B cell (primary cell): ENCODE data around the gene TDG. TPM values are rescaled to one million over a fixed set of nuclear protein-coding genes. Genes with fewer than 3 reads are reported as not detected.

Experiments used
- ATAC-seq: fragments of 200-7000 bp; cut with Tn5 transposase; one replicate; pipeline ENCODE4 v1.10.0; 2021; ENCODE audit warnings: low read depth, mild to moderate bottlenecking, moderate number of reproducible peaks, moderate library complexity
- CTCF ChIA-PET: fragments of 350-600 bp; sonication (Branson Sonifier 250); formaldehyde crosslinking; loops from one replicate; lab custom pipeline; 2021; ENCODE audit warnings: antibody characterized with exemption, inconsistent platforms; lab: Charles Lee
- POLR2A ChIA-PET: fragments of 350-600 bp; sonication (Branson Sonifier 250); formaldehyde crosslinking; loops from one replicate; lab custom pipeline; 2021; ENCODE audit warnings: antibody characterized with exemption; lab: Charles Lee
- DNase-seq: peaks from one replicate; pipeline ENCODE4 v3.0.0; 2013
- H2AFZ ChIP-seq: 2 replicates; pipeline ENCODE4 v1.6.1; 2012; ENCODE audit warnings: mild to moderate bottlenecking, low read depth, low read length; ENCODE audit not compliant: insufficient read depth, poor library complexity, severe bottlenecking
- H3K27ac ChIP-seq, 2 donors: 1 replicate in 1 of 2; 2 replicates in 1 of 2; pipeline ENCODE4 v1.5.1; 2012 to 2013; ENCODE audit warnings: low read length in 2 of 2, mild to moderate bottlenecking in 2 of 2, moderate library complexity in 1 of 2
- H3K27me3 ChIP-seq, 4 experiments: fragments of 200-600 bp in 1 of 4; sonication (generic) in 1 of 4; replicated peaks in 1 of 4; 1 replicate in 2 of 4; 2 replicates in 2 of 4; pipeline versions ENCODE4 v1.6.1 to v1.7.0; 2013 to 2016; ENCODE audit warnings: low read length in 3 of 4, mild to moderate bottlenecking in 2 of 4, mixed read lengths in 1 of 4, moderate library complexity in 1 of 4; ENCODE audit not compliant: insufficient read depth in 4 of 4, control insufficient read depth in 3 of 4; ENCODE audit errors: control extremely low read depth in 1 of 4
- H3K36me3 ChIP-seq, 2 experiments: replicated peaks in 1 of 2; 1 replicate in 1 of 2; 2 replicates in 1 of 2; pipeline versions ENCODE4 v1.6.1 to v1.7.1; 2013; ENCODE audit warnings: low read length in 1 of 2; ENCODE audit not compliant: insufficient read depth in 2 of 2, control insufficient read depth in 1 of 2; ENCODE audit errors: control extremely low read depth in 1 of 2, extremely low read depth in 1 of 2
- H3K4me1 ChIP-seq, 2 donors: fragments of 200-600 bp in 1 of 2; sonication (generic) in 1 of 2; 1 replicate in 1 of 2; 2 replicates in 1 of 2; pipeline versions ENCODE4 v1.5.1 to v1.6.1; 2013 to 2017; ENCODE audit warnings: low read length in 2 of 2; ENCODE audit not compliant: control insufficient read depth in 2 of 2, insufficient read depth in 2 of 2
- H3K4me2 ChIP-seq: replicated peaks from 2 replicates; pipeline ENCODE3; 2012; ENCODE audit warnings: mild to moderate bottlenecking, low read depth, low read length; ENCODE audit not compliant: poor library complexity, severe bottlenecking
- H3K4me3 ChIP-seq, 5 experiments: fragments of 200-600 bp in 1 of 5; sonication (generic) in 1 of 5; 1 replicate in 3 of 5; 2 replicates in 2 of 5; pipeline versions ENCODE4 v1.5.1 to v1.7.0; 2011 to 2016; ENCODE audit warnings: low read length in 4 of 5, mild to moderate bottlenecking in 4 of 5, low read depth in 2 of 5, control low read depth in 1 of 5, moderate library complexity in 1 of 5; ENCODE audit not compliant: insufficient read depth in 1 of 5; ENCODE audit errors: control extremely low read depth in 1 of 5, extremely low read depth in 1 of 5
- H3K79me2 ChIP-seq: fragments of 200-600 bp; sonication (generic); one replicate; pipeline ENCODE4 v1.6.0; 2016; ENCODE audit warnings: low read length; ENCODE audit not compliant: control insufficient read depth, insufficient read depth
- H3K9ac ChIP-seq: fragments of 200-600 bp; sonication (generic); 2 replicates; pipeline ENCODE4 v1.6.1; 2017; ENCODE audit warnings: mild to moderate bottlenecking, low read length, moderate library complexity
- H3K9me3 ChIP-seq, 3 donors: one replicate each; pipeline versions ENCODE4 v1.6.1 to v1.7.1; 2013; ENCODE audit warnings: low read length in 2 of 3; ENCODE audit not compliant: control insufficient read depth in 2 of 3, insufficient read depth in 1 of 3; ENCODE audit errors: control extremely low read depth in 1 of 3
- H4K20me1 ChIP-seq: 2 replicates; pipeline ENCODE4 v1.6.0; 2012; ENCODE audit warnings: mild to moderate bottlenecking, low read length; ENCODE audit not compliant: insufficient read depth, control insufficient read depth, poor library complexity, severe bottlenecking
- H3K27ac Mint-ChIP-seq: one replicate; pipeline ENCODE4 v1.8.0; 2021; ENCODE audit warnings: mixed read lengths
- H3K27me3 Mint-ChIP-seq: one replicate; pipeline ENCODE4 v1.8.0; 2021; ENCODE audit warnings: mixed read lengths
- H3K4me1 Mint-ChIP-seq: one replicate; pipeline ENCODE4 v1.8.0; 2021; ENCODE audit warnings: mixed read lengths
- H3K4me3 Mint-ChIP-seq: one replicate; pipeline ENCODE4 v1.8.0; 2021; ENCODE audit warnings: mixed read lengths
- H3K9me3 Mint-ChIP-seq: one replicate; pipeline ENCODE4 v1.8.0; 2022; ENCODE audit warnings: mixed read lengths; ENCODE audit not compliant: insufficient read depth
- CTCF ChIP-seq: fragments of 200-600 bp; IDR thresholded peaks from one replicate; pipeline ENCODE4 v1.8.0; 2022; ENCODE audit warnings: antibody characterized with exemption, mild to moderate bottlenecking
- EZH2 ChIP-seq: IDR thresholded peaks from 2 replicates; pipeline ENCODE4 v1.6.1; 2012; ENCODE audit warnings: borderline replicate concordance, low read depth, mild to moderate bottlenecking, moderate library complexity, low read length; ENCODE audit not compliant: insufficient read depth, poor library complexity, severe bottlenecking
- whole genome bisulfite sequencing: methylation state at CpG from one replicate; pipeline ENCODE4 v1.1.5; 2013; ENCODE audit warnings: missing lambda C conversion rate; ENCODE audit not compliant: insufficient coverage; 5-methylcytosine and 5-hydroxymethylcytosine counted together
- intact Hi-C: fragments of 100-400 bp; cut with micrococcal nuclease; formaldehyde crosslinking; loops from one replicate; pipeline ENCODE4 v1.10.0; 2022
- polyA plus RNA-seq: library from polyadenylated mRNA; depleted of rRNA; stranded (reverse); fragments of >200 nt; gene quantifications from 2 replicates; pipeline ENCODE4 v1.2.3, GENCODE V29; 2012
- total RNA-seq, 2 donors: library from RNA; stranded (reverse); fragments of 120-200 nt in 1 of 2; gene quantifications; 1 replicate in 1 of 2; 2 replicates in 1 of 2; pipeline versions ENCODE4 v1.2.3 to v1.2.4, GENCODE V29; 2013 to 2022

Gene TDG
- total and polyA plus RNA-seq, 2 donors (not counting 1 experiment from before 2014, with no cell fraction given) = 8.6 to 35.5 TPM

GRCh38 chr12:103955811-103956508 is 9.7 kb upstream of the TDG start:
- ATAC-seq = no peak
- Histone ChIP-seq H4K20me1 (no peaks in the 10 kb centered on the region), H3K9me3 (no peaks in the 10 kb centered on the region), H3K27ac (peak overlapping the region in 1 of 2 donors; percentile 89), H2AFZ (peak overlapping the region; percentile 99), H3K79me2 (peaks cover 26% of the 10 kb centered on the region), H3K27me3 (no peaks in the 10 kb centered on the region), H3K4me2 (peak overlapping the region; percentile 89), H3K36me3 (peaks cover 0 to 28% of the 10 kb centered on the region in 2 experiments), H3K9ac (peak overlapping the region; percentile 90), H3K4me3 (peak overlapping the region; percentile 60 to 93 (median 86)), H3K4me1 (peaks cover 9 to 15% of the 10 kb centered on the region in 2 donors)
- H3K4me1 Mint-ChIP-seq = peaks cover 30% of the 10 kb centered on the region
- CTCF ChIA-PET = interaction anchor here (1.0 to 1.9 kb wide), 7 partner anchors 10 to 153 kb away, joined by 3 to 39 read pairs (median 4); partner anchors contain the start of genes HSP90B1 and TDG
- H3K9me3 Mint-ChIP-seq = no peaks in the 10 kb centered on the region
- POLR2A ChIA-PET = interaction anchor here (0.6 to 2.6 kb wide), 3 partner anchors 10 to 103 kb away, joined by 3 to 49 read pairs (median 19); partner anchors contain the start of genes HSP90B1 and TDG
- TF ChIP-seq CTCF (no peak), EZH2 (no peak)
- peak overlapping the region; percentile 96 for H3K4me3 Mint-ChIP-seq
- intact Hi-C loops = no loop called here
- H3K27ac Mint-ChIP-seq = peak overlapping the region; percentile 97
- H3K27me3 Mint-ChIP-seq = no peaks in the 10 kb centered on the region
- no peak for DNase-seq
- 46% methylated on average over 7 of the region's 7 CpGs for WGBS
